Heart right ventricle (tissue), 16 donors: Measurements from ENCODE around the gene TCF3. TPM values are rescaled to one million over a fixed set of nuclear protein-coding genes. Genes with fewer than 3 reads are reported as not detected.

ENCODE experiments used
- ATAC-seq, 8 donors: fragments of 200-7000 bp; cut with Tn5 transposase; one replicate each; pipeline ENCODE4 v1.9.1; 2020; ENCODE audit warnings: mild to moderate bottlenecking in 8 of 8, moderate library complexity in 8 of 8, moderate number of reproducible peaks in 1 of 8
- DNase-seq, 2 donors: peaks; one replicate each; pipeline ENCODE4 v3.0.0-alpha.2; 2020
- H3K27ac ChIP-seq, 10 donors: fragments of 200-600 bp; sonication (generic) in 2 of 10; one replicate each; pipeline versions ENCODE4 v1.5.0 to v1.8.0; 2020 to 2022; ENCODE audit warnings: mild to moderate bottlenecking in 3 of 10
- H3K27me3 ChIP-seq, 7 donors: fragments of 200-600 bp; one replicate each; pipeline ENCODE4 v1.8.0; 2021 to 2022; ENCODE audit warnings: mild to moderate bottlenecking in 2 of 7
- H3K36me3 ChIP-seq, 9 donors: fragments of 200-600 bp; sonication (generic) in 1 of 9; one replicate each; pipeline versions ENCODE4 v1.5.0 to v1.8.0; 2020 to 2022; ENCODE audit warnings: mild to moderate bottlenecking in 2 of 9
- H3K4me1 ChIP-seq, 9 donors: fragments of 200-600 bp; sonication (generic) in 1 of 9; one replicate each; pipeline versions ENCODE4 v1.5.0 to v1.8.0; 2020 to 2022; ENCODE audit warnings: mild to moderate bottlenecking in 4 of 9
- H3K4me3 ChIP-seq, 10 donors: fragments of 200-600 bp; sonication (generic) in 2 of 10; one replicate each; pipeline versions ENCODE4 v1.5.0 to v1.8.0; 2020 to 2022; ENCODE audit warnings: mild to moderate bottlenecking in 7 of 10, moderate library complexity in 2 of 10
- H3K9me3 ChIP-seq, 11 donors: fragments of 200-600 bp in 10 of 11; sonication (generic) in 2 of 11; one replicate each; pipeline versions ENCODE4 v1.5.0 to v1.8.0; 2013 to 2022; ENCODE audit warnings: mild to moderate bottlenecking in 2 of 11, control low read depth in 1 of 11, moderate library complexity in 1 of 11
- WGBS, 2 donors: extraction: QIAGEN DNeasy Blood & Tissue Kit; methylation state at CpG; one replicate each; pipeline ENCODE4 v1.1.7; 2013; ENCODE audit warnings: inconsistent platforms in 1 of 2; 5-methylcytosine and 5-hydroxymethylcytosine counted together
- intact Hi-C, 10 donors: fragments of 100-400 bp; cut with DNase I; formaldehyde crosslinking; loops; one replicate each; pipeline versions ENCODE4 v1.11.1 to v1.14.2; 2022
- polyA plus RNA-seq, 2 donors: library from polyadenylated mRNA; stranded (reverse); fragments of 200-250 nt; gene quantifications; one replicate each; pipeline ENCODE4 v1.2.3, GENCODE V29; 2013
- total RNA-seq, 10 donors: library from RNA; stranded (reverse); fragmentation: NEBNext Ultra II Directional in 3 of 10; extraction: Animal tissue kit (Norgen Biotek cat#: 25700) in 3 of 10; gene quantifications; one replicate each; pipeline versions ENCODE4 v1.2.1 to v1.2.4, GENCODE V29; 2021 to 2023
- TF ChIP-seq, protein P1 (sequence below), 9 donors: fragments of 200-600 bp; sonication (generic) in 2 of 9; IDR thresholded peaks; one replicate each; pipeline versions ENCODE4 v1.5.0 to v1.8.0; 2021 to 2022; ENCODE audit warnings: antibody characterized with exemption in 9 of 9, mild to moderate bottlenecking in 5 of 9, moderate library complexity in 1 of 9
- donor health status: Arrhythmogenic right ventricular cardiomyopathy.
- donor health status: ischemic (EF 13 %, LVEDD 7.1; RV severe dilation, severe dysfunction).
- donor health status: healthy with polysubstance abuse.
- donor health status: DM: no; HTN: yes; CAD: no.
- donor health status: DM: no; HTN: no; CAD: no.
- donor health status: ischemic (EF 25% LVEDD 6.9; RV normal size, moderate dysfunction).
- donor health status: ischemic (EF 25% LVEDD 5.7; RV mildly dilated, moderate dysfunction).
- donor health status: healthy.
- donor health status: DM: yes; HTN: yes; CAD: no.
- donor health status: Ischemic cardiomyopathy.
- donor health status: ischemic (EF 35%, LVEDD 5.7; RV mildly dilated, moderate dysfunction).
- donor health status: nonischemic (EF 11% LVEDD 7.7; RV severe dilation, severe dysfunction).
- donor health status: DM: yes; HTN: yes; CAD: no.
- donor health status: PGD.
- donor health status: ischemic (EF 29% LVEDD 5.4; RV normal size, mild dysfunction).
- donor health status: nonischemic (EF 23%, LVEDD 6.1; RV moderate dilation, normal function).

TCF3 gene
- total and polyA plus RNA-seq, 12 donors: 12.4 to 38.1 (median 19.5) TPM

- H3K27ac ChIP-seq: no peak overlapping the region
- H3K4me1 ChIP-seq: peaks cover 0 to 2% (median 0%) of the 10 kb centered on the region in 9 donors
- H3K9me3 ChIP-seq: no peaks in the 10 kb centered on the region
- intact Hi-C loops: no loop called here
- H3K27me3 ChIP-seq: peaks cover 17 to 98% (median 94%) of the 10 kb centered on the region in 7 donors
- ATAC-seq: no peak
- no peaks in the 10 kb centered on the region for H3K36me3 ChIP-seq
- TF ChIP-seq, protein P1, sequence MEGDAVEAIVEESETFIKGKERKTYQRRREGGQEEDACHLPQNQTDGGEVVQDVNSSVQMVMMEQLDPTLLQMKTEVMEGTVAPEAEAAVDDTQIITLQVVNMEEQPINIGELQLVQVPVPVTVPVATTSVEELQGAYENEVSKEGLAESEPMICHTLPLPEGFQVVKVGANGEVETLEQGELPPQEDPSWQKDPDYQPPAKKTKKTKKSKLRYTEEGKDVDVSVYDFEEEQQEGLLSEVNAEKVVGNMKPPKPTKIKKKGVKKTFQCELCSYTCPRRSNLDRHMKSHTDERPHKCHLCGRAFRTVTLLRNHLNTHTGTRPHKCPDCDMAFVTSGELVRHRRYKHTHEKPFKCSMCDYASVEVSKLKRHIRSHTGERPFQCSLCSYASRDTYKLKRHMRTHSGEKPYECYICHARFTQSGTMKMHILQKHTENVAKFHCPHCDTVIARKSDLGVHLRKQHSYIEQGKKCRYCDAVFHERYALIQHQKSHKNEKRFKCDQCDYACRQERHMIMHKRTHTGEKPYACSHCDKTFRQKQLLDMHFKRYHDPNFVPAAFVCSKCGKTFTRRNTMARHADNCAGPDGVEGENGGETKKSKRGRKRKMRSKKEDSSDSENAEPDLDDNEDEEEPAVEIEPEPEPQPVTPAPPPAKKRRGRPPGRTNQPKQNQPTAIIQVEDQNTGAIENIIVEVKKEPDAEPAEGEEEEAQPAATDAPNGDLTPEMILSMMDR (IDR thresholded peaks at IDR 0.05): no peak
- no peak for DNase-seq
- no peak overlapping the region for H3K4me3 ChIP-seq
- 85% methylated on average over 12 of the region's 12 CpGs for WGBS, 2 donors
Observed at GRCh38 chr19:1680976-1681375, 28.6 kb upstream of the TCF3 start.

DNA sequence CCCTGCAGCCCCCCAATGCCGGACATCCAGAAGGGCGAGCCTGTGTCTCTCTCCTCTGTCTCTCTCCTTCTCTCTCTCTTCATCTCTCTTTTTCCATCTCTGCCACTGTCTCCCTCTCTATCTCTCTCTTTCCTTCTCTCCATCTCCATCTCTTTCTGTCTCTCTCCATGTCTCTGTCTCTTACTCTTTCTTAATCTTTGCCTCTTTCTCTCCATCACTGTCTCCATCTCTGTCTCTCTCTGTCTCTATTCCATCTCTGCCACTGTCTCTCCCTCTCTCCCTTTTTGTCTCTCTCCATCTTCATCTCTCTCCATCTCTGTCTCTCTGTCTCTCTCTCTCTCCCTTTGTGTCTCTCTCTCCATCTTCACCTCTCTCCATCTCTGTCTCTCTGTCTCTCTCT, 25.7 kb upstream of the TCF3 start:
- WGBS, 2 donors: 71 to 96% methylated on average over 1 to 2 of the region's 2 CpGs
- DNase-seq (no peak), ATAC-seq (no peak)
- peaks cover 28 to 97% (median 95%) of the 10 kb centered on the region in 7 donors for H3K27me3 ChIP-seq
- H3K27ac ChIP-seq: no peak overlapping the region
- intact Hi-C loops: loop anchor here in 4 of 10 donors (10.0 kb wide), 3 partner anchors 87 to 137 kb away; partner anchors contain the start of gene ATP8B3 (in 1 of the 4)
- H3K9me3 ChIP-seq: no peaks in the 10 kb centered on the region
- TF ChIP-seq, protein P1 (IDR thresholded peaks at IDR 0.05): no peak
- H3K4me3 ChIP-seq: no peak overlapping the region
- H3K36me3 ChIP-seq: no peaks in the 10 kb centered on the region
- H3K4me1 ChIP-seq: peaks cover 0 to 9% (median 0%) of the 10 kb centered on the region in 9 donors

GRCh38 chr19:1676351-1677266, 24.2 kb upstream of the TCF3 start:
- intact Hi-C loops: loop anchor here in 4 of 10 donors (10.0 kb wide), 3 partner anchors 88 to 138 kb away; partner anchors contain the start of gene ATP8B3 (in 1 of the 4)

More at GRCh38 chr19:1676351-1677266, 24.2 kb upstream of the TCF3 start:
- DNase-seq (no peak), ATAC-seq (no peak)
- no peaks in the 10 kb centered on the region for H3K36me3 ChIP-seq
- H3K27me3 ChIP-seq: peaks cover 38 to 98% (median 95%) of the 10 kb centered on the region in 7 donors
- no peak overlapping the region for H3K4me3 ChIP-seq
- H3K27ac ChIP-seq: no peak overlapping the region
- TF ChIP-seq, protein P1 (IDR thresholded peaks at IDR 0.05): no peak
- H3K9me3 ChIP-seq: no peaks in the 10 kb centered on the region
- peaks cover 2 to 19% (median 8%) of the 10 kb centered on the region in 9 donors for H3K4me1 ChIP-seq
- WGBS, 2 donors: 45 to 47% methylated on average over 27 of the region's 27 CpGs
